Activated T-cell treated with anti-CD3 and anti-CD28 coated beads for 24 hours (primary cell): Measurements from ENCODE around the gene TCN2.
"Not testable (repeated sequence)": the region's sequence is repeated elsewhere in the genome, so short reads cannot be mapped to it uniquely, and the experiment has no call there.

Source experiments
- DNase-seq: peaks from one replicate; pipeline ENCODE4 v3.0.0-alpha.2; 2020; ENCODE audit warnings: low read depth

The TCN2 gene

GRCh38 chr22:30578481-30578880 lies 28.5 kb upstream of the TCN2 start:
- no peak for DNase-seq

- no peak for DNase-seq
These were observed 26.1 kb upstream of the TCN2 start for GRCh38 chr22:30580896-30581295.

GRCh38 chr22:30582051-30582450 lies 24.9 kb upstream of the TCN2 start:
- no peak for DNase-seq

- no peak for DNase-seq
These were observed 24.0 kb upstream of the TCN2 start for GRCh38 chr22:30582788-30583545.

- no peak for DNase-seq
These were observed 22.5 kb upstream of the TCN2 start for GRCh38 chr22:30584441-30584840.

- DNase-seq = no peak
These were observed 20.6 kb upstream of the TCN2 start for GRCh38 chr22:30586414-30586813.

- DNase-seq = no peak
These were observed 15.8 kb upstream of the TCN2 start for GRCh38 chr22:30591191-30591587.

- peak; percentile 92 for DNase-seq
These were observed 15.2 kb upstream of the TCN2 start, which contains the start of gene PES1 for GRCh38 chr22:30591588-30592359. Gene PES1 (minus strand): TSS chr22:30591910. CDS start chr22:30591833, 77 bp downstream.

GRCh38 chr22:30592360-30592713 lies 14.6 kb upstream of the TCN2 start:
- not testable (repeated sequence) for DNase-seq

- no peak for DNase-seq
These were observed 10.8 kb upstream of the TCN2 start for GRCh38 chr22:30596199-30596598.

GRCh38 chr22:30596886-30597285 lies 10.1 kb upstream of the TCN2 start:
- no peak for DNase-seq

- no peak for DNase-seq
These were observed 8.0 kb upstream of the TCN2 start for GRCh38 chr22:30598986-30599385.

- no peak for DNase-seq
These were observed 6.1 kb upstream of the TCN2 start for GRCh38 chr22:30600921-30601320.

GRCh38 chr22:30601464-30601863 lies 5.5 kb upstream of the TCN2 start:
- DNase-seq = no peak

GRCh38 chr22:30602049-30602448 lies 4.9 kb upstream of the TCN2 start:
- DNase-seq = no peak

- DNase-seq = no peak
These were observed 3.2 kb upstream of the TCN2 start for GRCh38 chr22:30603801-30604200.

GRCh38 chr22:30604723-30605122 lies 2.3 kb upstream of the TCN2 start:
- no peak for DNase-seq

- DNase-seq = peak; percentile 28
These were observed 1.4 kb upstream of the TCN2 start for GRCh38 chr22:30605449-30606110.

GRCh38 chr22:30607300-30607930 lies 441 bp downstream of the TCN2 start:
- no peak for DNase-seq

- DNase-seq = no peak
These were observed 965 bp downstream of the TCN2 start for GRCh38 chr22:30607939-30608338.

- no peak for DNase-seq
These were observed 2.5 kb downstream of the TCN2 start for GRCh38 chr22:30609260-30610185.
